GM18861 (cell line): Measurements from ENCODE around the gene PELI2.
A peak's percentile ranks its signal among the peaks of the same experiment; 100 is the strongest.

Experiments
- ATAC-seq: cut with Tn5 transposase; IDR thresholded peaks from one replicate; pipeline ENCODE4 v1.9.1; 2021; ENCODE audit not compliant: unreplicated experiment

PELI2 gene

GRCh38 chr14:56333359-56334292 lies 215.4 kb downstream of the PELI2 start:
- no peak for ATAC-seq

GRCh38 chr14:56334458-56334857 lies 216.2 kb downstream of the PELI2 start:
- no peak for ATAC-seq

- no peak for ATAC-seq
Observed at GRCh38 chr14:56338674-56339073, 220.5 kb downstream of the PELI2 start.

GRCh38 chr14:56339855-56340701 lies 221.9 kb downstream of the PELI2 start:
- peak; percentile 72 for ATAC-seq

DNA sequence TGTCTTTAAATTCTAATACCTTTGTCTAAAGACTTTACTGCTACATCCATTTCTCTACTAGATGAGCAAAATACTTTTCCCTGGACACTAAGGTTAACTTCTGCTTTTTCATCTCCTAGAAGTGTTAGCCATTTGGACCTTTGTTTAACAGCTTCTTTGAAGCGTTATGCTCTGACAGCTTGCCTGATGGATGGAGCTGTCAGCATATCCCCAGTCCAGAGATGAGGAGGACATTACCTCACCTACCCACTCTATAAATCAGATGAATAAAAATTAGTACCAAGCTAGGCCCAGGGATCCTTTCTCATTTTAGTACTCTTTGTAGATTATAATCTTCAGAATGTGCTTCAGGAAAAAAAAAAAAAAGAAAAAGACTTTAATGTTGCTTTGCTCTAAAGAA lies 222.7 kb downstream of the PELI2 start:
- no peak for ATAC-seq

DNA sequence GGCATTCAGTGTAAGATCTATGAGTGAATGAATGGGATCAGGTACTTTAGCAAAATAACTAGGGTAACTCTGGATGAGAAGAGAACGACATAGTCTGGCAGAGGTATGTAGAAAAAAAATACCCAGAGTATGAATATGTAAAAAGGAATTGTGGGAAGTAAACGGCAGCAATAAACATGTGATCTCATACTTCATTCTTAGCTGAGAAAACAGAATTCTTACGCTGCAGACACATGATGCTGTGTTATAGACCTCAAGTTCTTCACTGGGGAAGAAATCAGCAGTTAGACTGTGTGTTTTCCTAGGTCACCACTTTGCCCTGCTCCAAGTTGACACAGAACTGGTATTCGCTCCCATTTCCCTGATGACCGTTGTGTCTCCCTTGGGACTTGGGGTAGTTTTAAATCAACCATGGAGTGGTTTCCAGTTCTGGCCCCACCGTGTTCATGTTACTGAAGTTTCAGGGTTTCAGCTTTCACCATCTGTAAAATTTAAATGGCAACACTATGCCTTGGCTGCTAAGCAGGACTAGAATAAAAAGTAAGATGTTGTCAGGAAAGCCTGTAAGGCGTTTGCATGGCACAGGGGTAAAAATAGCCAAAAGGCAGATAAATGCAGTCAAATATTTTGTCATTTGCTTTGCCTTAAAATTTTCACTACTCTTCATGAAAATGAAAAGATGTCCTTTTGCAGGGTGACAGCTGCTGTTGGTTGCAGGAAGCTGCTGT lies 223.7 kb downstream of the PELI2 start:
- ATAC-seq = no peak

DNA sequence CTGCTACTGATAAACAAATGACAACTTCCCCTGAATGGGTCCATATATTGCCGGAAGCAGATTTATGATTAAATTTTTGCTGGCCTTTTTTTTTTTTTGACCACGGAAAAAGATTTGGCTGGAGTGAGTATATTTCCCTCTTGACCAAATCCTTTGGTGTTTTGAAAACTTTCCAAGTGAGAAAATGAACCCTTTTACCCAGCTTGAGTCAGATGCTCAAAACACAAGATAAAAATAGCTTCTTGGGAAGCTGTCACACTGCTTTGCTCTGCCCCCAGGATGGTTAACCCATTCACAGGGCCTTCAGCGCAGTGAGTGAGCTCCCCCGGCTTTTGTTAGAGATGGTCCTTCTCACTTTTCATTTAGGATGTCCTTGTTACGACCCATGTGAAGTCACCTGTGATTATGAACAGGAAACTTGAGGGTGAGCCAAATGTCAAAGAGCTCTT lies 224.3 kb downstream of the PELI2 start:
- ATAC-seq = no peak

DNA sequence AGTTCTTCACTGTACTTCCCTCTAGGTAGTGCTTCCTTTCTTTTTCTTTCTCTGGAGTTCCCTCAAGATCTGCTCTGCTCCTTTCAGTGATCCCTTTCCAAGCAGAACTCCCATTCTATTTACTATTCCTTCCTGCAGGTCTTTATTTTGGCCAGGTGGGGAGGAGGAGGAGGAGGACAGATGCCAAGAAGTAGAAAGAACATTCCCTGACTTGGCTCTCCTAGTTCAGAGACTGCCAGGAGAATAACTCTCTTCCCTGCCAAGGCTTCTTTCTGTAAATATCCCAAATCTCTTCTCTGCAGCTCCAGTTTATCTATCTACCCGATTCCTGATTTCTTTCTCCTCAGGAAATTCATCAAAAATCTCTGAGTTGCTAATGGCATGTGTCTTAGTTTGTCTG lies 231.7 kb downstream of the PELI2 start:
- no peak for ATAC-seq
